WTC11 (cell line): Measurements from ENCODE around the gene WDR33. TPM values are rescaled to one million over a fixed set of nuclear protein-coding genes. Genes with fewer than 3 reads are reported as not detected.

ENCODE experiments used
- ATAC-seq: fragments of 200-7000 bp; cut with Tn5 transposase; 2 replicates; pipeline ENCODE4 v1.10.0; 2021; ENCODE audit warnings: mild to moderate bottlenecking, moderate library complexity
- CTCF ChIA-PET: fragments of 300-600 bp; sonication (Branson Sonifier 250); formaldehyde crosslinking; loops from one replicate; lab custom pipeline; 2021; ENCODE audit warnings: antibody characterized with exemption; lab: Charles Lee
- POLR2A ChIA-PET: fragments of 350-600 bp; sonication (Branson Sonifier 250); formaldehyde crosslinking; loops from one replicate; lab custom pipeline; 2021; ENCODE audit warnings: antibody characterized with exemption; lab: Charles Lee
- DNase-seq: peaks from one replicate; pipeline ENCODE4 v3.0.0; 2021; ENCODE audit warnings: low spot score
- H3K27ac Mint-ChIP-seq: 2 replicates; pipeline ENCODE4 v1.8.0; 2021; ENCODE audit warnings: mixed read lengths
- H3K27me3 Mint-ChIP-seq: 2 replicates; pipeline ENCODE4 v1.8.0; 2021; ENCODE audit warnings: low read depth, mild to moderate bottlenecking, moderate library complexity, mixed read lengths
- H3K36me3 Mint-ChIP-seq: 2 replicates; pipeline ENCODE4 v1.8.0; 2021; ENCODE audit warnings: mixed read lengths
- H3K4me1 Mint-ChIP-seq: 2 replicates; pipeline ENCODE4 v1.8.0; 2022; ENCODE audit warnings: mixed read lengths
- H3K4me3 Mint-ChIP-seq: 2 replicates; pipeline ENCODE4 v1.8.0; 2021; ENCODE audit warnings: mild to moderate bottlenecking, moderate library complexity, mixed read lengths
- H3K9me3 Mint-ChIP-seq: 2 replicates; pipeline ENCODE4 v1.8.0; 2021; ENCODE audit warnings: mixed read lengths
- CREM ChIP-seq: sonication (generic); formaldehyde crosslinking; IDR thresholded peaks from 2 replicates; pipeline ENCODE4 v1.8.1; 2022; ENCODE audit warnings: mild to moderate bottlenecking, missing genetic modification reagents, moderate library complexity
- ELF4 ChIP-seq: sonication (generic); formaldehyde crosslinking; IDR thresholded peaks from 2 replicates; pipeline ENCODE4 v1.8.1; 2022; ENCODE audit warnings: low read depth, mild to moderate bottlenecking, moderate library complexity, missing genetic modification reagents
- ESRRA ChIP-seq: sonication (generic); formaldehyde crosslinking; IDR thresholded peaks from 2 replicates; pipeline ENCODE4 v1.8.1; 2022; ENCODE audit warnings: mild to moderate bottlenecking, missing genetic modification reagents, borderline replicate concordance
- IRF2 ChIP-seq: sonication (generic); formaldehyde crosslinking; IDR thresholded peaks from 2 replicates; pipeline ENCODE4 v1.8.0; 2022; ENCODE audit warnings: low read depth, missing genetic modification reagents, borderline replicate concordance
- JAZF1 ChIP-seq: fragments of 250-450 bp; sonication (Bioruptor Pico); IDR thresholded peaks from 2 replicates; pipeline ENCODE4 v1.9.0; 2021; ENCODE audit warnings: moderate library complexity, mild to moderate bottlenecking, inconsistent platforms
- NFYB ChIP-seq: sonication (generic); formaldehyde crosslinking; conservative IDR thresholded peaks from 2 replicates; pipeline ENCODE4 v1.8.0; 2022; ENCODE audit warnings: low read depth, missing genetic modification reagents
- NR1H2 ChIP-seq: sonication (generic); formaldehyde crosslinking; IDR thresholded peaks from 2 replicates; pipeline ENCODE4 v1.9.0; 2021; ENCODE audit warnings: mild to moderate bottlenecking, moderate library complexity, missing genetic modification reagents
- NR2C2 ChIP-seq: sonication (generic); formaldehyde crosslinking; IDR thresholded peaks from 2 replicates; pipeline ENCODE4 v1.8.0; 2022; ENCODE audit warnings: mild to moderate bottlenecking, missing genetic modification reagents
- OVOL2 ChIP-seq: fragments of 250-450 bp; sonication (Bioruptor Pico); IDR thresholded peaks from 2 replicates; pipeline ENCODE4 v1.9.0; 2021; ENCODE audit warnings: mild to moderate bottlenecking, borderline replicate concordance
- TP53 ChIP-seq: sonication (generic); formaldehyde crosslinking; IDR thresholded peaks from 2 replicates; pipeline ENCODE4 v1.8.1; 2023; ENCODE audit warnings: mild to moderate bottlenecking, missing genetic modification reagents
- ZNF138 ChIP-seq: sonication (generic); formaldehyde crosslinking; conservative IDR thresholded peaks from 2 replicates; pipeline ENCODE4 v1.8.1; 2022; ENCODE audit warnings: mild to moderate bottlenecking, moderate library complexity, missing genetic modification reagents
- ZNF317 ChIP-seq: sonication (generic); formaldehyde crosslinking; IDR thresholded peaks from 2 replicates; pipeline ENCODE4 v1.8.1; 2023; ENCODE audit warnings: low read depth, mild to moderate bottlenecking, moderate library complexity, missing genetic modification reagents, borderline replicate concordance
- ZNF396 ChIP-seq: fragments of 250-450 bp; sonication (Bioruptor Pico); IDR thresholded peaks from 2 replicates; pipeline ENCODE4 v1.8.0; 2021; ENCODE audit warnings: mild to moderate bottlenecking, moderate library complexity, borderline replicate concordance
- ZNF416 ChIP-seq: fragments of 250-450 bp; sonication (Bioruptor Pico); IDR thresholded peaks from 2 replicates; pipeline ENCODE4 v1.9.0; 2021; ENCODE audit warnings: mild to moderate bottlenecking, inconsistent platforms
- ZNF423 ChIP-seq: fragments of 250-450 bp; sonication (Bioruptor Pico); IDR thresholded peaks from 2 replicates; pipeline ENCODE4 v2.1.2; 2022; ENCODE audit warnings: mild to moderate bottlenecking, moderate library complexity
- total RNA-seq: library from RNA; stranded (reverse); gene quantifications from 3 replicates; pipeline ENCODE4 v1.2.3, GENCODE V29; 2021
- TF ChIP-seq, protein P1 (sequence below): sonication (generic); formaldehyde crosslinking; IDR thresholded peaks from 2 replicates; pipeline ENCODE4 v1.8.1; 2023; ENCODE audit warnings: mild to moderate bottlenecking, missing genetic modification reagents, moderate library complexity
- TF ChIP-seq, protein P2 (sequence below): sonication (generic); formaldehyde crosslinking; conservative IDR thresholded peaks from 2 replicates; pipeline ENCODE4 v1.8.1; 2022; ENCODE audit warnings: mild to moderate bottlenecking, missing genetic modification reagents
- TF ChIP-seq, protein P3 (sequence below): fragments of 250-450 bp; sonication (Bioruptor Pico); IDR thresholded peaks from 2 replicates; pipeline ENCODE4 v1.9.0; 2021; ENCODE audit warnings: mild to moderate bottlenecking, borderline replicate concordance
- TF ChIP-seq, protein P4 (sequence below): fragments of 250-450 bp; sonication (Bioruptor Pico); IDR thresholded peaks from 2 replicates; pipeline ENCODE4 v2.1.2; 2022; ENCODE audit warnings: mild to moderate bottlenecking, moderate library complexity
- TF ChIP-seq, protein P5 (sequence below): sonication (generic); formaldehyde crosslinking; IDR thresholded peaks from 2 replicates; pipeline ENCODE4 v1.8.0; 2022; ENCODE audit warnings: mild to moderate bottlenecking, missing genetic modification reagents

Gene WDR33
- total RNA-seq, 1 experiment from 2014 or later, result 67.1 TPM

DNA sequence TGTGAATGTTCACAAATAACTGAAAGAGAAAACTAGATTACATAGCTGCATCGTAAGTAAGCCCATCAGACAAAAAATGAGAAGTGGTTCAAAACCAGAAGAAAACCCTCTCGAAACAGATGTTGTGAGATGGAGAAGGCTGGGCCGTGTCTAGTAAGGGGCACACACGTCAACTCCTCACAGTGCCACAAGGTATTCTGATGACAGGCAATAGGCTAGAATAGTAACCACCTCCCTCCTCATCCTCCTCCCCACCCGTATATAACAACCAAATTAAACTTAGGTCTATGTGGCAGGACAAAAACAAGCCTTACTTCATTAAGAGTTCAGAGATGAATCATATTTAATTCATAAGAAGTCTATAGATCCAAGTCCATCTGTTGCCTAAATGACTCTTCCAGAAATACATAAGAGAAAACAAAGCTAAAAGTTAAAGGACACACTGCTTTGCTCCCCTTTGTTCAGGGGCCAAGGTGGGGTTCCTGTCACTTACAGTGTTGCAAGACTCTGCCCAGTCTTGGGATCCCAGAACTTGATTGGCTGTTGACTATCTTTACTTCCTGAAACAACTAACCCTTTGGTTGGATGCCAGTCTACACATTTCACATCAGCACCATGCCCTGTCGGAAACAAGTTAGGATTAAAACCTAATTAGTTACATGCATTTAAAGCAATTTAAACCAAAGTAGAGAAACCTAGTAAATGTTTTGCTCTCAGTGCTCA, 84.7 kb downstream of the WDR33 start:
- Mint-ChIP-seq H3K27ac (no peak overlapping the region), H3K4me3 (no peak overlapping the region), H3K36me3 (peaks cover 35% of the 10 kb centered on the region), H3K27me3 (no peaks in the 10 kb centered on the region), H3K4me1 (no peaks in the 10 kb centered on the region), H3K9me3 (no peaks in the 10 kb centered on the region)
- ChIA-PET POLR2A (no interaction called here), CTCF (no interaction called here)
- TF ChIP-seq OVOL2 (CRISPR knock-in tag) (no peak), ZNF416 (CRISPR knock-in tag) (no peak), ZNF423 (CRISPR knock-in tag) (no peak), NR1H2 (CRISPR knock-in tag) (no peak), TP53 (no peak), IRF2 (CRISPR knock-in tag) (no peak), CREM (CRISPR knock-in tag) (no peak), NR2C2 (CRISPR knock-in tag) (no peak), NFYB (CRISPR knock-in tag) (no peak), JAZF1 (CRISPR knock-in tag) (no peak), ZNF396 (CRISPR knock-in tag) (no peak), ZNF138 (CRISPR knock-in tag) (no peak)
- TF ChIP-seq, protein P1, sequence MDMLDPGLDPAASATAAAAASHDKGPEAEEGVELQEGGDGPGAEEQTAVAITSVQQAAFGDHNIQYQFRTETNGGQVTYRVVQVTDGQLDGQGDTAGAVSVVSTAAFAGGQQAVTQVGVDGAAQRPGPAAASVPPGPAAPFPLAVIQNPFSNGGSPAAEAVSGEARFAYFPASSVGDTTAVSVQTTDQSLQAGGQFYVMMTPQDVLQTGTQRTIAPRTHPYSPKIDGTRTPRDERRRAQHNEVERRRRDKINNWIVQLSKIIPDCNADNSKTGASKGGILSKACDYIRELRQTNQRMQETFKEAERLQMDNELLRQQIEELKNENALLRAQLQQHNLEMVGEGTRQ (CRISPR knock-in tag), result no peak
- TF ChIP-seq, protein P2, sequence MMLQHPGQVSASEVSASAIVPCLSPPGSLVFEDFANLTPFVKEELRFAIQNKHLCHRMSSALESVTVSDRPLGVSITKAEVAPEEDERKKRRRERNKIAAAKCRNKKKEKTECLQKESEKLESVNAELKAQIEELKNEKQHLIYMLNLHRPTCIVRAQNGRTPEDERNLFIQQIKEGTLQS (CRISPR knock-in tag), result no peak
- TF ChIP-seq, protein P3, sequence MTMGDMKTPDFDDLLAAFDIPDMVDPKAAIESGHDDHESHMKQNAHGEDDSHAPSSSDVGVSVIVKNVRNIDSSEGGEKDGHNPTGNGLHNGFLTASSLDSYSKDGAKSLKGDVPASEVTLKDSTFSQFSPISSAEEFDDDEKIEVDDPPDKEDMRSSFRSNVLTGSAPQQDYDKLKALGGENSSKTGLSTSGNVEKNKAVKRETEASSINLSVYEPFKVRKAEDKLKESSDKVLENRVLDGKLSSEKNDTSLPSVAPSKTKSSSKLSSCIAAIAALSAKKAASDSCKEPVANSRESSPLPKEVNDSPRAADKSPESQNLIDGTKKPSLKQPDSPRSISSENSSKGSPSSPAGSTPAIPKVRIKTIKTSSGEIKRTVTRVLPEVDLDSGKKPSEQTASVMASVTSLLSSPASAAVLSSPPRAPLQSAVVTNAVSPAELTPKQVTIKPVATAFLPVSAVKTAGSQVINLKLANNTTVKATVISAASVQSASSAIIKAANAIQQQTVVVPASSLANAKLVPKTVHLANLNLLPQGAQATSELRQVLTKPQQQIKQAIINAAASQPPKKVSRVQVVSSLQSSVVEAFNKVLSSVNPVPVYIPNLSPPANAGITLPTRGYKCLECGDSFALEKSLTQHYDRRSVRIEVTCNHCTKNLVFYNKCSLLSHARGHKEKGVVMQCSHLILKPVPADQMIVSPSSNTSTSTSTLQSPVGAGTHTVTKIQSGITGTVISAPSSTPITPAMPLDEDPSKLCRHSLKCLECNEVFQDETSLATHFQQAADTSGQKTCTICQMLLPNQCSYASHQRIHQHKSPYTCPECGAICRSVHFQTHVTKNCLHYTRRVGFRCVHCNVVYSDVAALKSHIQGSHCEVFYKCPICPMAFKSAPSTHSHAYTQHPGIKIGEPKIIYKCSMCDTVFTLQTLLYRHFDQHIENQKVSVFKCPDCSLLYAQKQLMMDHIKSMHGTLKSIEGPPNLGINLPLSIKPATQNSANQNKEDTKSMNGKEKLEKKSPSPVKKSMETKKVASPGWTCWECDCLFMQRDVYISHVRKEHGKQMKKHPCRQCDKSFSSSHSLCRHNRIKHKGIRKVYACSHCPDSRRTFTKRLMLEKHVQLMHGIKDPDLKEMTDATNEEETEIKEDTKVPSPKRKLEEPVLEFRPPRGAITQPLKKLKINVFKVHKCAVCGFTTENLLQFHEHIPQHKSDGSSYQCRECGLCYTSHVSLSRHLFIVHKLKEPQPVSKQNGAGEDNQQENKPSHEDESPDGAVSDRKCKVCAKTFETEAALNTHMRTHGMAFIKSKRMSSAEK (CRISPR knock-in tag), result no peak
- DNase-seq (no peak), ATAC-seq (no peak; the same call in 1 of the 2 replicates)

DNA sequence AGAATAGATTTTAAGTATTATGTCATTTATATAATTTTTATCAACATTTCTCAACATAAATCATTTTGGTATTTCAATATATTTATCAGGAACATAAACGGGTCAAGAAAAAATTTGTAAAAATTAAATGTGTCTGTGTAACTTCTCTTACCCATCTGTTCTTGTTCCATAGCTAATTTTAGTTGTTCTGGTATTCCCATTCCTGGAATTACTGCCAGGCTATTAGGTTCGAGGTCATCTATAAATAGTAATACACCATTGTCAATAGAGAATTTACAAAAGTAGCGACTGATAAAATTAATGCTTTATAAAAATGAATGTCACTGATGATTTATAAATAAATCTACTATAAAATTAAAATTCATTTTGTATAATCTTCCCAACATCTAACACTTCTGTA, 88.2 kb downstream of the WDR33 start:
- Mint-ChIP-seq H3K4me1 (no peaks in the 10 kb centered on the region), H3K36me3 (peaks cover 62% of the 10 kb centered on the region), H3K4me3 (no peak overlapping the region), H3K27ac (no peak overlapping the region), H3K9me3 (no peaks in the 10 kb centered on the region), H3K27me3 (no peaks in the 10 kb centered on the region)
- ATAC-seq, result no peak
- POLR2A ChIA-PET, result no interaction called here
- CTCF ChIA-PET, result no interaction called here
- no peak for TF ChIP-seq ZNF138 (CRISPR knock-in tag)
- TF ChIP-seq ELF4 (CRISPR knock-in tag), result no peak
- TF ChIP-seq, protein P4, sequence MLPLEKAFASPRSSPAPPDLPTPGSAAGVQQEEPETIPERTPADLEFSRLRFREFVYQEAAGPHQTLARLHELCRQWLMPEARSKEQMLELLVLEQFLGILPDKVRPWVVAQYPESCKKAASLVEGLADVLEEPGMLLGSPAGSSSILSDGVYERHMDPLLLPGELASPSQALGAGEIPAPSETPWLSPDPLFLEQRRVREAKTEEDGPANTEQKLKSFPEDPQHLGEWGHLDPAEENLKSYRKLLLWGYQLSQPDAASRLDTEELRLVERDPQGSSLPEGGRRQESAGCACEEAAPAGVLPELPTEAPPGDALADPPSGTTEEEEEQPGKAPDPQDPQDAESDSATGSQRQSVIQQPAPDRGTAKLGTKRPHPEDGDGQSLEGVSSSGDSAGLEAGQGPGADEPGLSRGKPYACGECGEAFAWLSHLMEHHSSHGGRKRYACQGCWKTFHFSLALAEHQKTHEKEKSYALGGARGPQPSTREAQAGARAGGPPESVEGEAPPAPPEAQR (CRISPR knock-in tag), result no peak
- TF ChIP-seq, protein P5, sequence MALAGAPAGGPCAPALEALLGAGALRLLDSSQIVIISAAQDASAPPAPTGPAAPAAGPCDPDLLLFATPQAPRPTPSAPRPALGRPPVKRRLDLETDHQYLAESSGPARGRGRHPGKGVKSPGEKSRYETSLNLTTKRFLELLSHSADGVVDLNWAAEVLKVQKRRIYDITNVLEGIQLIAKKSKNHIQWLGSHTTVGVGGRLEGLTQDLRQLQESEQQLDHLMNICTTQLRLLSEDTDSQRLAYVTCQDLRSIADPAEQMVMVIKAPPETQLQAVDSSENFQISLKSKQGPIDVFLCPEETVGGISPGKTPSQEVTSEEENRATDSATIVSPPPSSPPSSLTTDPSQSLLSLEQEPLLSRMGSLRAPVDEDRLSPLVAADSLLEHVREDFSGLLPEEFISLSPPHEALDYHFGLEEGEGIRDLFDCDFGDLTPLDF (CRISPR knock-in tag), result no peak
- TF ChIP-seq, protein P3 (CRISPR knock-in tag), result no peak
- no peak for TF ChIP-seq ESRRA (CRISPR knock-in tag)
- TF ChIP-seq ZNF317, result no peak
- no peak for DNase-seq
